Gastrocnemius medialis (tissue), 4 donors: ENCODE results near the gene RIN3. TPM values are rescaled to one million over a fixed set of nuclear protein-coding genes. Genes with fewer than 3 reads are reported as not detected.
"Not testable (repeated sequence)": the region's sequence is repeated elsewhere in the genome, so short reads cannot be mapped to it uniquely, and the experiment has no call there.

Experiments used
- ATAC-seq, 2 donors: fragments of 150-250 bp; one replicate each; pipeline ENCODE4 v1.9.1; 2016
- DNase-seq, 2 donors: peaks; one replicate each; pipeline ENCODE4 v3.0.0-alpha.2; 2019
- H3K27ac ChIP-seq, 4 donors: fragments of 200-600 bp; sonication (generic); 1 replicate in 1 of 4; 2 replicates in 3 of 4; pipeline ENCODE4 v1.5.1; 2016 to 2018; ENCODE audit warnings: mild to moderate bottlenecking in 2 of 4, moderate library complexity in 1 of 4
- H3K27me3 ChIP-seq, 3 donors: fragments of 200-600 bp; sonication (generic) in 2 of 3; 1 replicate in 1 of 3; 2 replicates in 2 of 3; pipeline versions ENCODE4 v1.5.1 to v1.6.0; 2016 to 2019; ENCODE audit warnings: mild to moderate bottlenecking in 1 of 3, moderate library complexity in 1 of 3
- H3K36me3 ChIP-seq, 2 donors: fragments of 200-600 bp; sonication (generic) in 1 of 2; one replicate each; pipeline ENCODE4 v1.5.1; 2017 to 2018
- H3K4me1 ChIP-seq, 2 donors: fragments of 200-600 bp; sonication (generic) in 1 of 2; one replicate each; pipeline ENCODE4 v1.5.1; 2016 to 2017; ENCODE audit warnings: mild to moderate bottlenecking in 2 of 2
- H3K4me3 ChIP-seq, 4 donors: fragments of 200-600 bp; sonication (generic) in 3 of 4; 1 replicate in 1 of 4; 2 replicates in 3 of 4; pipeline ENCODE4 v1.5.1; 2016 to 2019; ENCODE audit warnings: mild to moderate bottlenecking in 2 of 4
- H3K9me3 ChIP-seq, 3 donors: fragments of 200-600 bp; sonication (generic) in 2 of 3; 1 replicate in 1 of 3; 2 replicates in 2 of 3; pipeline ENCODE4 v1.5.1; 2016 to 2019
- CTCF ChIP-seq, 5 experiments: fragments of 450-650 bp in 3 of 5; fragments of 200-600 bp in 2 of 5; sonication (generic) in 2 of 5; IDR thresholded peaks in 4 of 5; conservative IDR thresholded peaks in 1 of 5; 1 replicate in 4 of 5; 2 replicates in 1 of 5; pipeline ENCODE4 v1.5.1; 2016 to 2019; ENCODE audit warnings: antibody characterized with exemption in 5 of 5, mild to moderate bottlenecking in 3 of 5, moderate library complexity in 3 of 5
- POLR2A ChIP-seq, 2 donors: fragments of 450-650 bp; IDR thresholded peaks; one replicate each; pipeline ENCODE4 v1.6.1; 2017; ENCODE audit warnings: antibody characterized with exemption in 2 of 2, mild to moderate bottlenecking in 2 of 2, moderate library complexity in 2 of 2
- in situ Hi-C, 4 donors: fragments of 200-750 bp; cut with MboI; loops; one replicate each; pipeline versions ENCODE4 v1.15.0 to v1.8.0; 2017; ENCODE audit warnings: low sequenced_read_pairs in 4 of 4
- intact Hi-C: fragments of 100-400 bp; cut with DNase I; formaldehyde crosslinking; loops from one replicate; pipeline ENCODE4 v1.15.1; 2023; ENCODE audit warnings: low total_unique reads
- total RNA-seq, 4 donors: library from RNA; depleted of rRNA; stranded (reverse); fragments of >200 nt; gene quantifications; one replicate each; pipeline versions ENCODE4 v1.1.0 to v1.2.3, GENCODE V29; 2016

The RIN3 gene
- total RNA-seq, 4 donors from 2014 or later = 2.1 to 3.7 (median 2.6) TPM

- H3K36me3 ChIP-seq = no peaks in the 10 kb centered on the region
- no peaks in the 10 kb centered on the region for H3K27me3 ChIP-seq
- TF ChIP-seq POLR2A (IDR thresholded peaks at IDR 0.05) = no peak
- no peak for DNase-seq
- no peak overlapping the region for H3K27ac ChIP-seq
- H3K9me3 ChIP-seq = no peaks in the 10 kb centered on the region
- no peak overlapping the region for H3K4me3 ChIP-seq
- intact Hi-C loops (no loop called here), in situ Hi-C loops (no loop called here)
- H3K4me1 ChIP-seq = no peaks in the 10 kb centered on the region
- ATAC-seq = no peak
Measured at GRCh38 chr14:92677955-92678354, 164.4 kb downstream of the RIN3 start.

DNA sequence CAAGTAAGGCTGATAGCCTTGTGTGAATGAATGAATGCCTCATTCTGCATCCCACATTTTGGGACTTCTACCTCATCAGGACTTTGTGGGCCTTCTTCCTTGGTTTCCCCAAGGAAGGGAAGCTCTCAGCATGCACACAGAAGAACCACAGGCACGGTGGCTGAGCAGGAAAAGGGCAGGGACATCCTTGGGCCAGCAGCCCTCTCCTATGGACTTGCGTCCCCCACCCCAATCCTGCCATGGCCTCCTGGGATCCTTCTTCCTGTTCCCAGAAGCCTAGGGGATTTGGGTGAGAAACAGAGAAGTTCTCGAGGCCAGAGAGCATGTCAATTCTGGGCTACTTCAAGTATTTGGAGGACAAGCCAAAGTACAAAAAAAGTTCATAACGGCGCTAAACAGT, 165.2 kb downstream of the RIN3 start:
- no peaks in the 10 kb centered on the region for H3K27me3 ChIP-seq
- no peak overlapping the region for H3K27ac ChIP-seq
- no peak overlapping the region for H3K4me3 ChIP-seq
- intact Hi-C loops (no loop called here), in situ Hi-C loops (no loop called here)
- TF ChIP-seq POLR2A (IDR thresholded peaks at IDR 0.05) = no peak
- TF ChIP-seq CTCF (IDR thresholded peaks at IDR 0.05 in 4 of 5, conservative IDR thresholded peaks at IDR 0.05 in 1 of 5) = no peak
- H3K9me3 ChIP-seq = no peaks in the 10 kb centered on the region
- H3K36me3 ChIP-seq = no peaks in the 10 kb centered on the region
- ATAC-seq (no peak), DNase-seq (no peak)
- no peaks in the 10 kb centered on the region for H3K4me1 ChIP-seq

DNA sequence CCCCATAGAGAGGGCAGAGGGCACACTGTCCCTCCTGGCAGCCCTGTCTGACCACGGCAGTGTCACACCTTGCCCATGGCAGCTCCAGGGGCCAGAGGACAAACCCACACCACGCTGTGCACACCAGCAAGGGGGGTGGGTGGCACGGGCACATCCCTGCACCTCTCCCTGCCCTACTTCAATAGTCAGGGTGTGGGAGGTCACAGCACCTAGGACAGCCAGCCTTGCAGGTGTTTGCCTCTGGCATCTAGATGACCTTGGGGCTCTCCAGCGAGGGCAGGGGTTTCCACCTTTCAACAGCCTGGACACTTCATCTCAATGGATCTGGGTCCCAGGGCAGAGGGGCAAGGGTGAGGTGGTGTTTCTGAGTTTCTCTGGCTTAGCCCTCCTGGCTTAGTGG, 165.7 kb downstream of the RIN3 start:
- no peaks in the 10 kb centered on the region for H3K36me3 ChIP-seq
- no peak overlapping the region for H3K27ac ChIP-seq
- no peaks in the 10 kb centered on the region for H3K9me3 ChIP-seq
- intact Hi-C loops (no loop called here), in situ Hi-C loops (no loop called here)
- H3K4me1 ChIP-seq = no peaks in the 10 kb centered on the region
- no peak for ATAC-seq
- no peaks in the 10 kb centered on the region for H3K27me3 ChIP-seq
- TF ChIP-seq CTCF (IDR thresholded peaks at IDR 0.05 in 4 of 5, conservative IDR thresholded peaks at IDR 0.05 in 1 of 5) (no peak), POLR2A (IDR thresholded peaks at IDR 0.05) (no peak)
- H3K4me3 ChIP-seq = no peak overlapping the region
- no peak for DNase-seq

GRCh38 chr14:92680330-92680729, 166.7 kb downstream of the RIN3 start:
- H3K27ac ChIP-seq, H3K4me1 ChIP-seq, in situ Hi-C loops, DNase-seq, ATAC-seq, H3K4me3 ChIP-seq, intact Hi-C loops, H3K27me3 ChIP-seq, H3K36me3 ChIP-seq, H3K9me3 ChIP-seq: not testable (repeated sequence)

DNA sequence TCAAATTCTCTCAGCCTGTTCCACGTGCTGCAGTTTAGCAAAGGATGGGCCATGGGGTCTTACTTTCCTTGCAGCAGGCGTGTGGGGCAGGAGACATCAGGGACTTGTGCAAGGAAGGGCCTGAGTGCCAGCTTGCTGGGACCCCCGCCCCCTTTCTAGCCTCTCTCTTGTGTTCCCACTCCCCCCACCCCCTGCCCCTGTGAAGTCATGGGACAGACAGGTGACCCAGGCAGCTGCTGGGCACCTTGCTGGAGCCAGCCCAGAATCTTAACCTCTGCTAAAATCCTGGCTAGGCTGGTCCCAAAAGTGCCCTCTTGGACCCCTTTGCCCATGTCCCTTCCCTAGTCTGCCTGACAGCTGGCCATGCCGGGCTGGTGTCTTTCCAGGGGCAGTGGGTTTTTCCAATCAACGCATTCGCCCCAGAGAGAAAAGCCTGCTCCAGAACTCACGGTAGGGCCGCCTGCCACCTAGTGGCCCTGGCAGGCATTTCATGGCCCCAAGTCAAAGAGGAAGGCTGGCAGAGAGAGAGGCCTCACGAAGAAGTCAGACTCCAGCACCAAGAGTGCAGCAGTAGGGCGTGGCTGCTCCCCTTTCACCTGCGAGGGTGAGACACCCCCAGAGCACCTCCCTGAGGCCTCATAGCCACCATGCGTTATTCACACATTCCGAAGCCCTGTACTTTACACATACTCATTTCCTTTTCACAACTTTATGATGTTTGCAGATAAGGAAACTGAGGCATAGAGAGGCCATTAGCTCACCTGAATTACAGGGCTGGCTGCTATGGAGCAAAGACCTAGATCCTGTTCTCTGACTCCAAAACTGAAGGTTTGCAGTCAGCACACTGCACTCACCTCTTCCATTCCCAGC, 167.4 kb downstream of the RIN3 start:
- H3K36me3 ChIP-seq = no peaks in the 10 kb centered on the region

More for the DNA sequence above, 167.4 kb downstream of the RIN3 start:
- TF ChIP-seq POLR2A (IDR thresholded peaks at IDR 0.05) (no peak), CTCF (IDR thresholded peaks at IDR 0.05 in 4 of 5, conservative IDR thresholded peaks at IDR 0.05 in 1 of 5) (peak; percentile 58 to 80 (median 65))
- in situ Hi-C loops = no loop called here
- Histone ChIP-seq H3K27ac (no peak overlapping the region), H3K4me1 (no peaks in the 10 kb centered on the region), H3K4me3 (no peak overlapping the region), H3K9me3 (no peaks in the 10 kb centered on the region), H3K27me3 (no peaks in the 10 kb centered on the region)
- peak in 1 of 2 donors; percentile 44 for ATAC-seq
- DNase-seq = peak in 1 of 2 donors; percentile 42
- intact Hi-C loops = no loop called here
